HG03108 (cell line): Measurements from ENCODE around the gene CCDC28B.
A peak's percentile ranks its signal among the peaks of the same experiment; 100 is the strongest.
"Not testable (repeated sequence)": the region's sequence is repeated elsewhere in the genome, so short reads cannot be mapped to it uniquely, and the experiment has no call there.

Source experiments
- ATAC-seq: cut with Tn5 transposase; IDR thresholded peaks from one replicate; pipeline ENCODE4 v1.9.1; 2021; ENCODE audit warnings: moderate library complexity; ENCODE audit not compliant: unreplicated experiment

CCDC28B gene

GRCh38 chr1:32200226-32201010, at the start of gene CCDC28B:
TSS of gene CCDC28B (plus strand) at chr1:32200595. CDS start at chr1:32201936, 1,341 bp downstream.
- no peak for ATAC-seq

DNA sequence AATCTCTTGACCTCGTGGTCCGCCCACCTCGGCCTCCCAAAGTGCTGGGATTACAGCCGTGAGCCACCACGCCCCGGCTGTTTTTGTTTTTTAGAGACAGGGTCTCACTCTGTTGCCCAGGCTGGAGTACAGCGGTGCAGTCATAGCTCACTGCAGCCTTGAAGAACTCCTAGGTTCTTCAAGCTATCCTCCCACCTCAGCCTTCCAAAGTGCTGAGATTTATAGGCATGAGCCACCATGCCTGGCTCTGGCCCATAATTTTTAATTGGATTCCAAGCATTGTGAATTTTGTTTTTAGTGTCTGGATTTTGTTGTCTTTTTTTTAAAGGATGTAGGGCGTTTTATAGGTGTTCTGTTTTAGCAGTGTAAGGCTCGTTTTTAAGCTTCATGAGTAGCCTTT, 49.5 kb upstream of the CCDC28B start:
- no peak for ATAC-seq

DNA sequence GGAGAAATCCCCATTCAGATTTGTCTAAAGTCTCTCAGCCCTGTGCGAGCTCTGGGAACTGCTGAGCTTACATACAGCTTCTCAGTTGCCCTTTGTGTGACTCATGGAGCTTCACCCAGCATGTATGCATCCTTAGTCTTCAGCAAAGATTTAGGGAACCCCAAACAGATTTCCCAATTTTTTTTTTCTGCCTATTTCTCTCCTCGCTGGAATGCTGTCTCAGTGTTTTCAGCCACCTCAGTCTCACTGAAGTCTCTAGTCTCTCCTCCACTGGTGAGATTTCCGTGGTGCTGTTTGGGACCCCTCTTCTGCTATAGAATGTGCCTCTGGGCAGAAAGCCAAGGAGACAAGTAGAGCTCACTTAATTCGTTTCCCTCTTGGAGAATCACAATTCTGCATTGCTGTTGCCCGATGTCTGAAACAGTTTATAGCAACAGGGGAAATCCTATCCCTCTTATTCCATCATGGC, 49.0 kb upstream of the CCDC28B start:
- ATAC-seq = no peak

DNA sequence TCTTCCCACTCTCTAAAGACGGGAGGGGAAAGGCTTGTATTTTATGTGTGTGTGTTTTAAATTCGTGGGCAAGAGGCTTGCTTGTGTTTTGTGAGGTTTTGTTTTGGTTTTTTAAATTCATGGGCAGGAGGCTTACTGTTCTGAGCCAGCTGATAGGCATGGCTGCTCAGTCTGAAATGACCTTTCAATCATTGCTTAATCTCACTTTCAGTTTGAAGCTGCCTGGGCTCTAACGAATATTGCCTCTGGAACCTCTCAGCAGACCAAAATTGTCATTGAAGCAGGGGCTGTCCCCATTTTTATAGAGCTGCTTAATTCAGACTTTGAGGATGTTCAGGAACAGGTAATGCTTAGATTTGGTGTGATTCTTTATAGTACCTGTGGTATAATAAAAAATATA, 41.2 kb upstream of the CCDC28B start:
- ATAC-seq = peak; percentile 63

GRCh38 chr1:32163405-32163804, 37.0 kb upstream of the CCDC28B start:
- ATAC-seq = no peak

DNA sequence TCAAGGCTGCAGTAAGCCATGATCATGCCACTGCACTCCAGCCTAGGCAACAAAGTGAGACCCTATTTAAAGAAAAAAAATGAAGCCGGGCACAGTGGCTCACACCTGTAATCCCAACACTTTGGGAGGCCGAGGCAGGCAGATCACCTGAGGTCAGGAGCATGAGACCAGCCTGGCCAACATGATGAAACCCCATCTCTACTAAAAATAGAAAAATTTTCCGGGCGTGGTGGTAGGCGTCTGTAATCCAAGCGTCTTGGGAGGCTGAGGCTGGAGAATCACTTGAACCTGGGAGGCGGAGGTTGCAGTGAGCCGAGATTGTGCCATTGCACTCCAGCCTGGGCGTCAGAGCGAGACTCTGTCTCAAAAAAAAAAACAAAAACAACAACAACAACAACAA, 34.8 kb upstream of the CCDC28B start:
- ATAC-seq = not testable (repeated sequence)

GRCh38 chr1:32170991-32171390, 29.4 kb upstream of the CCDC28B start:
- no peak for ATAC-seq

GRCh38 chr1:32172621-32173245, 27.7 kb upstream of the CCDC28B start:
- ATAC-seq = no peak

- no peak for ATAC-seq
Measured at GRCh38 chr1:32178380-32179192, 21.8 kb upstream of the CCDC28B start.

GRCh38 chr1:32179193-32179442, 21.3 kb upstream of the CCDC28B start:
- ATAC-seq = no peak

DNA sequence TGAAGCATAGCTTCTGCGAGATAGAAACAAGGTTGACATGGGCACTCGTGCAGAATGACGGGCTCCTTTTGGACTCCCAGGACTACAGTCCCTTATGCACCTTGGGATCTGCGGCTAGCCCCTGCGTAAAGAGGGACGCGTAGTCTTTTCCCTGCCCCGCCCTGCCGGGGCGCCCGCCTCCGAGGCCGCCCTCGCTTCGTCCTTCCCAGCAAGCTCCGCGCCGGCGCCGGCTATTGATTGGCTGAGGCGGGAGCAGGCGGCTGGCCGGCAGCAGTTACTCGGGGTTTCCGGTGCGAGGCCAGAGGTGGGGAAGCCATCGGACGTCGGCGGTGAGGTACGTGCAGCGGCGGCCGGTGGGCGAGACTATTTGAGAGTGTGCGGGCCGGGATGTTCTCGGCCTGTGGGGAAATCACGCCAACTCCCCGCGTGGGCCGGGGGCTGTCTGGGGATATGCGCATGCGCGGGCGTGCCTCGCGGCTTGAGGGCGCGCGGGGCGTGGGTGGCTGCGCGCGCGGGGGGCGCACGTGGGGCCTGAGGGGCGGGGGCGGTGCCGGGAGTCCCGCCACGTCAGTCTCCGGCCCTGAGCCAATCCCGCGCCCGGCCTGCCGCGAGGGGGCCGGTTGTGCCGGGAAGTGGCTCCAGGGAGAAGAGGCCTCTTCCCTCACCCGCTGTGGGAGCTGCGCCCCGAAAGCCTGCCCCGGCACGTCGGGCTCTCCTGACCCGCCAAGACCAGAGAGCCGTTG, 20.8 kb upstream of the CCDC28B start, which contains the start of gene TXLNA:
Gene TXLNA, plus strand, starts transcription at position 233 of the 743 bp plus-strand sequence. CDS start 671 bp downstream, outside the sequence.
- peak; percentile 87 for ATAC-seq

- ATAC-seq = no peak
Measured at GRCh38 chr1:32180186-32181060, 20.0 kb upstream of the CCDC28B start.

DNA sequence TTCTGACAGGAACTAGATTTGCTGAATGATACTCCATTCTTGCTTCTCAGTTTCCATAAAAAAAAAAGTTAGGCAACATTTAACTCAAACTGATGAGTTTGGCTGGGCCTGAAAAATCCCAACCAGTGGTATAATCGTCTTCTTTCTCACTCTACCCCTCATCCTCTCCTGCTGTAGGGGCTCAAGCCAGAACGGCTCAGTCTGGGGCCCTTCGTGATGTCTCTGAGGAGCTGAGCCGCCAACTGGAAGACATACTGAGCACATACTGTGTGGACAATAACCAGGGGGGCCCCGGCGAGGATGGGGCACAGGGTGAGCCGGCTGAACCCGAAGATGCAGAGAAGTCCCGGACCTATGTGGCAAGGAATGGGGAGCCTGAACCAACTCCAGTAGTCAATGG, 19.3 kb upstream of the CCDC28B start:
- ATAC-seq = no peak

GRCh38 chr1:32181563-32181962, 18.8 kb upstream of the CCDC28B start:
- no peak for ATAC-seq

- ATAC-seq = no peak
Measured at GRCh38 chr1:32182060-32182459, 18.3 kb upstream of the CCDC28B start.

- ATAC-seq = no peak
Measured at GRCh38 chr1:32184650-32185049, 15.7 kb upstream of the CCDC28B start.

DNA sequence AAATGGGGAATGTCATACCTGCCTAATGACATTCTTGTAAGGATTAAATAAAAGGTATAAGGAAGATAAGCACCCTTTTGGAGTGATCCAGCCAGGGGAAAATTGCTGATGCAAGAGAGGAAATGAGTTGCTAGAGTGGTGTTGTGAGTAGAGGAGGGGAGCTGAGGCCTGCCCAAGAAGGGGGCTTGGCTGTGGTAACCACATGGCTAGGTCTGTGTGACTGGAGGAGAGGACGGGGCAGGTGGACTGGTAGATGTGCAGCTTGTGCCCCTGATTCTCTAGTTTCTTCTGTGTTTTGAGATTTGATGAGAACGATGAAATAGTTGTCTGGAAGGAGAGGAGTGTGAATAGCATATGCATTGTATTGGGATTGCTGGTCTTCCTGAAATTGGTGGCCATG, 14.3 kb upstream of the CCDC28B start:
- no peak for ATAC-seq

DNA sequence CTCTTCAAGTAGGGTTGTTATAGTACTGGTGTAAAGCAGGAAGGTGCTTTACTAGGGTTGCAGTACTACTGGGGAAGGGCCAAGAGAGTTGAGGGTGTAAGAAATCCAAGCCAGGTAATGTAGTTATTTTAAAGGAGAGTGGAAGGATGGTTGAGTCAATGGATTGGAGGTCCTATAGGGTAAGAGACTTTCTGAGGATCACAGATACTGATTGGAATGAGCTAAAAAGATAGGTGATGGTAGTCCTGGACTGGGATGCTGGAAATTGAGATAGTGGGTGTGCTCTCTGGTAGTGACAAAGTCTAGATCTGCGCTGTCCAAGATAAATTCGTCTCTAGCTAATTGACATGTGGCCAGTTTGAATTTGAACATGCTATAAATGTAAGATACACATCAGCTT, 13.9 kb upstream of the CCDC28B start:
- ATAC-seq = no peak

DNA sequence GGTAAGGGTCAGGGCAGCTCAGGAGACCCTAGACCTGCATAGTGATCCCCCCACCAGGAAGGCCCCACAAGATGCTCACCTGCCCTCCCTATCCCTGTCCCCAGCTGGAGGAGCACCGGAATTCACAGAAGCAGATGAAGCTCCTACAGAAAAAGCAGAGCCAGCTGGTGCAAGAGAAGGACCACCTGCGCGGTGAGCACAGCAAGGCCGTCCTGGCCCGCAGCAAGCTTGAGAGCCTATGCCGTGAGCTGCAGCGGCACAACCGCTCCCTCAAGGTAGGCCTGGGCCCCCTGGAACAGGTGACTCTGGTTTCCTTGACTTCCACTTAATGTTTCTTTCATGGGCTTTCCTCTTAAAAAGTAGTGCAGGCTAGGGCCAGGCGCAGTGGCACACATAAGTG, 12.5 kb upstream of the CCDC28B start:
- no peak for ATAC-seq
